ENCODE data around the gene RBM48.

- no peak for TF ChIP-seq SIN3A (IDR thresholded peaks at IDR 0.05; ENCODE audit: borderline replicate concordance, insufficient read depth, low read length)
- TF ChIP-seq, protein P1, sequence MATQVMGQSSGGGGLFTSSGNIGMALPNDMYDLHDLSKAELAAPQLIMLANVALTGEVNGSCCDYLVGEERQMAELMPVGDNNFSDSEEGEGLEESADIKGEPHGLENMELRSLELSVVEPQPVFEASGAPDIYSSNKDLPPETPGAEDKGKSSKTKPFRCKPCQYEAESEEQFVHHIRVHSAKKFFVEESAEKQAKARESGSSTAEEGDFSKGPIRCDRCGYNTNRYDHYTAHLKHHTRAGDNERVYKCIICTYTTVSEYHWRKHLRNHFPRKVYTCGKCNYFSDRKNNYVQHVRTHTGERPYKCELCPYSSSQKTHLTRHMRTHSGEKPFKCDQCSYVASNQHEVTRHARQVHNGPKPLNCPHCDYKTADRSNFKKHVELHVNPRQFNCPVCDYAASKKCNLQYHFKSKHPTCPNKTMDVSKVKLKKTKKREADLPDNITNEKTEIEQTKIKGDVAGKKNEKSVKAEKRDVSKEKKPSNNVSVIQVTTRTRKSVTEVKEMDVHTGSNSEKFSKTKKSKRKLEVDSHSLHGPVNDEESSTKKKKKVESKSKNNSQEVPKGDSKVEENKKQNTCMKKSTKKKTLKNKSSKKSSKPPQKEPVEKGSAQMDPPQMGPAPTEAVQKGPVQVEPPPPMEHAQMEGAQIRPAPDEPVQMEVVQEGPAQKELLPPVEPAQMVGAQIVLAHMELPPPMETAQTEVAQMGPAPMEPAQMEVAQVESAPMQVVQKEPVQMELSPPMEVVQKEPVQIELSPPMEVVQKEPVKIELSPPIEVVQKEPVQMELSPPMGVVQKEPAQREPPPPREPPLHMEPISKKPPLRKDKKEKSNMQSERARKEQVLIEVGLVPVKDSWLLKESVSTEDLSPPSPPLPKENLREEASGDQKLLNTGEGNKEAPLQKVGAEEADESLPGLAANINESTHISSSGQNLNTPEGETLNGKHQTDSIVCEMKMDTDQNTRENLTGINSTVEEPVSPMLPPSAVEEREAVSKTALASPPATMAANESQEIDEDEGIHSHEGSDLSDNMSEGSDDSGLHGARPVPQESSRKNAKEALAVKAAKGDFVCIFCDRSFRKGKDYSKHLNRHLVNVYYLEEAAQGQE (IDR thresholded peaks at IDR 0.05; ENCODE audit: insufficient read depth in 1 of 2, low read depth in 2 of 2, low read length in 2 of 2), result no peak
- TF ChIP-seq POLR2AphosphoS5 (IDR thresholded peaks at IDR 0.05; ENCODE audit: low read depth, low read length), result no peak
- TF ChIP-seq TAF1 (IDR thresholded peaks at IDR 0.05; ENCODE audit: borderline replicate concordance, insufficient read depth, low read length), result no peak
- no peak for TF ChIP-seq FOXP2 (optimal IDR thresholded peaks at IDR 0.05; ENCODE audit: borderline replicate concordance, extremely low read depth, extremely low read length, insufficient read depth)
Measured at GRCh38 chr7:92485267-92485892, 43.2 kb upstream of the RBM48 start.

All from PFSK-1 (cell line).